Medulla oblongata (tissue), 1 donor: ENCODE measurements around the gene EIF4ENIF1.
"Not testable (repeated sequence)": the region's sequence is repeated elsewhere in the genome, so short reads cannot be mapped to it uniquely, and the experiment has no call there.

Source experiments
- DNase-seq: peaks from one replicate; pipeline ENCODE4 v3.0.0-alpha.2; 2015; ENCODE audit errors: extremely low spot score

Gene EIF4ENIF1

DNA sequence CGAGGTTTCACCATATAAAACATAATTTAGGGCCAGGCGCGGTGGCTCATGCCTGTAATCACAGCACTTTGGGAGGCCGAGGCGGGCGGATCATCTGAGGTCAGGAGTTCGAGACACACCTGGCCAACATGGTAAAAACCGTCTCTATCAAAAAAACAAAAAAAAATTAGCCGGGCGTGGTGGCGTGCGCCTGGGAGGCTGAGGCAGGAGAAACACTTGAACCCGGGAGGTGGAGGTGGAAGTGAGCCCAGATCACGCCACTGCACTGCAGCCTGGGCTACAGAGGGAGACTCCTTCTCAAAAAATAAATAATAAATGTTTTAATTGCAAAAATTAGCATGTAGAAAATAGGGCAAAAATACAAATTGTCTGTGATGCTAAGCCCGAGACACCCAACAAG, 5.7 kb upstream of the EIF4ENIF1 start:
- DNase-seq: no peak

DNA sequence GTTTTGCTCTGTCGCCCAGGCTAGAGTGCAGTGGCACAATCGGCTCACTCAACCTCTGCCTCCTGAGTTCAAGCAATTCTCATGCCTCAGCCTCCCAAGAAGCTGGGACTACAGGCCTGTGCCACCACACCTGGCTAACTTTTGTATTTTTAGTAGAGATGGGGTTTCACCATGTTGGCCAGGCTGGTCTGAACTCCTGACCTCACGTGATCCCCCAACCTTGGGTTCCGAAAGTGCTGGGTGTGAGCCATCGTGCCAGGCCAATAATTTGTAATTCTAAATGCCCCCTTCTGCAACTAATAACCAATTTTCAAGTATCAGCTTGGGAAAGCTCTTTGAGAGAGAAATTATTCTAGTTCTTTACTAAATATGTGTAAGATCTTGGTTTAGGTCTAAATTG, 3.7 kb upstream of the EIF4ENIF1 start:
- DNase-seq: not testable (repeated sequence)

DNA sequence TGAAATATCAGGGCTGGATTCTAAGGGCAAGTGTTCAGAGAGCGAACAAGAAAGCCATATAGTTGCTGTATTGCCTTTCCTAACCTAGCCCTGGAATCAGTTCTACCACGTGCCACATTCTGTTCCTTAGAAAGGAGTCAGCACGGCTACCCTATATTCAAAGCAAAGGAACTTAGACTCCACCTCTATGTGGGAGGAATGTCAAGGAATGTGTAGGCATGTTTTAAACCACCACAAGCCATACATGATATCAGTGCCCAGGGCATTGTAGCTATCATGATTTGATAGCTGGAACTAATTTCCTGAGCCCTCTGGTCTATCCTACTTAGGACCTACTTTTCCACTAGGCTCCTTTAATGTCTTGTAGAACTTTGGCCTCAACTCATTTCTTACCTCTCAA, 2.5 kb upstream of the EIF4ENIF1 start:
- no peak for DNase-seq

DNA sequence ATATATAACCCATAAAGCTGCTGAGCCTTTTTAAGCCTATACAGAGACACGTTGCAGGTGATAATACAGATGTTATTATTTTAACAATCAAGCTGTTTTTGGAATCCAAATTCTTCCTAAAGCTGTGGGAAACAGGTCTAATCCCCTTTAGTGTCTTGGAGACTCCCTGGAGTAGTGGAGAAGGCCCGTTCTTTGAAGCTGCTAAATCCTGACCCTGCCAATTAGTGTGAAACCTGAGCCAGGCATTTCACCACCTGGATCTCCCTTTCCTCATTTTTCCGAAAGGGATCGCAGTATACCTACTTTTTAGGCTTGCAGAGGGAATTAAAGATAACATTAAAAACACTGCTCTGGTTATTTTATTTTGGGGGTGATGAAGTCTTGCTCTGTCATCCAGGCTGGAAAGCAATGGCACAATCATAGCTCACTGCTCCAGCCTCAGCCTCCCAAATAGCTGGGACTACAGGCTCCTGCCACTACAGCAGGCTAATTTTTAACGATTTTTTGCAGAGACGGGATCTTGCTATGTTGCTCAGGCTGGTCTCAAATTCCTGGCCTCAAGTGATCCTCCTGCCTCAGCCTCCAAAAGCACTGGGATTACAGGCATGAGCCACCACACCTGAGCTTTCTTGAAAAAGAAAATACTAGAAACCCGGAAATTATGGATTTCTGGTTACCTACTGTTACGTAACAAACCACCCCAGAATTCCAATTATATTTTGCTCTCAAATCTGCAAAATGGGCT, 1.7 kb upstream of the EIF4ENIF1 start:
- DNase-seq: no peak

DNA sequence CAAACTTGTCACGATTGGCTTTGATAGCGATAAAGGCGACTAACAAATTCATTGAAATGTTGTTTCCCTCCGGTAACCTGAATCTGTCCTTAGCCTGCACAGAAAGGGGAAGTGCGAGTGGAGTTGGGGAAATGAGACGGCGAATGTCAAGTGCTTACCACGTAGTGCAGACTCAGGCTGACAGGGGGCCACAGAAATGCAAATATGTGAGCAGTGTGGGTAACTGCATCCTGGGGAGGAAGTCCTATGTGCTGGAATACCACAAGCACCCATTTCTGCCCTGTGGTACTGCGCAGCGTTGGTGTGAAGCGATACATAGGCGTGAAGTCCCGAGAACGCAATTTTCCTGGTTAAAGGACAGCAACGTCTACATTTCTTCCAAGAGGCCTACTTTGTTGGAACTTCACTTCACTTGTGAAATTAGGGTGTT, 869 bp upstream of the EIF4ENIF1 start:
- peak; percentile 83 for DNase-seq

GRCh38 chr22:31488988-31489617, 539 bp downstream of the EIF4ENIF1 start:
- peak; percentile 13 for DNase-seq

DNA sequence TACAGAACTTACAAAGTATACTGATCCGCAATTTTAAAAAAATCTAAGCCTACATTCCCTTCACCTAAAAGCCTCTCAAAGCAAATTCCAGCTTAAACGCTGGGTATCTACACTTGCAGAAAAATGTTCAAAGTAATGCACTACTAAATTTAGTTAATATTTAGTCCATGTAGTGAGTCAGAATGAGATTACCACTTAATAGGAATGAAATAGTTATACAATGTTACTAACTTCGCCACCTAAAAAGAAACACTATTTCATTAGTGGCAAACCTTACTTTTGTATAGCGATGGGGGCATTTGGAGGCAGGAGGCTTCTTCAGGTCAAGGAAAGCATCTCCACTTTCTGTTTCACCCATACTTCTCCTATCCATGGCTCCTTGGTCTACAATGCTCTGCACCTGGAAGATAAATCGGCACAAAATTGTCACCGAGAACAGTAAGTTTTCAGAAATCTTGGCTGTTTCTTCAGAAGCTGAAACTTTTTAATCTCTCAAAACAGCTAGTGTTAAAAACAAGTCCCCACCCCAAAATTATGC, 1.2 kb downstream of the EIF4ENIF1 start:
- no peak for DNase-seq

DNA sequence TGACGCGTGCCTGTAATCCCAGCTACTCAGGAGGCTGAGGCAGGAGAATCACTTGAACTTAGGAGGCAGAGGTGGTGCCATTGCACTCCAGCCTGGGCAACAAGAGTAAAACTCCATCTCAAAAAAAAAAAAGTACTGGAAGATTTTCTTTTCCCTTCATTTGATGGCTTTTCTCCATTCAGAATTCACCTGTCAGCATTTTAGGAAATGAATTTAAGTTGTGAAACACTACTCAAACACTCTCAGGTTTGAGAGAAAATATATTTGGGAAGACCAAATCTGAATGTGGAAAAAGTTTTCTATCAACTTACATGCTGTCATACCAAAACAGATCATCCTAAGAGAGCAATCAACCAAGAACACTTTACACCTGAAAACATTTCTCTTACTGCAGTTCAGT, 2.7 kb downstream of the EIF4ENIF1 start:
- no peak for DNase-seq

- not testable (repeated sequence) for DNase-seq
These were observed 3.3 kb downstream of the EIF4ENIF1 start for GRCh38 chr22:31486369-31486768.

- DNase-seq: not testable (repeated sequence)
These were observed 7.2 kb downstream of the EIF4ENIF1 start for GRCh38 chr22:31482470-31482869.

DNA sequence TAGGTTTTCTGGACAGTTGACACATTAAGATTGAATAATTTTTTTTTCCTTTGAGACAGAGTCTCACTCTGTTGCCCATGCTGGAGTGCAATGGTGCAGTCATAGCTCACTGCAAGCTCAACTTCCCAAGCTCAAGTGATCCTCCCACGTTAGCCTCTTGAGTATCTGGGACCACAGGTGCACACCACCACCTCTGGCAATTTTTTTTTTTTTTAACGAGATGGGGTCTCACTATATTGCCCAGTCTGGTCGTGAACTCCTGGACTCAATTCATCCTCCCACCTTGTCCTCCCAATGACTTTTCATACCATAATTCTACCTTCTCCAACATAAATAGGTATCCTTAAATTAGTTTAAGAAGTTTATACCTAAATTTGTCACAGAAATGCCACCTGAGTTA, 8.5 kb downstream of the EIF4ENIF1 start:
- DNase-seq: no peak

DNA sequence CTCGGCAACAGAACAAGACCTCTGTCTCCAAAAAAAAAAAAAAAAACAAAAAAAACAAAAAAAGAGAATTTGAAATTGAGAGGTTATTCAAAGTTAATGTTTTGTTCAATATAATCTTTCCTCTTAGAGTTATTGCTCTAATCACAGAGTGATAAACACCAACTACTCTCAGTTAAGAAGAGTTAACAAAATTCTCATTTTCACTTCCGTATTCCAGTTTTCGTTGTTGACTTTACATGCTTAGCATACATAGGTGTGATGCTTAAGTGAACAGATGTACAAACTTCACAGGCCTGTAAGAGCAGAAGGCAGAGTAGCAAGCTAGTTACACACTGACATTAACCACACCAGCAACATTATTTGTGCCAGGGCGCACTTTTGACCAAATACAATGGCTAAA, 12.3 kb downstream of the EIF4ENIF1 start:
- DNase-seq: no peak

DNA sequence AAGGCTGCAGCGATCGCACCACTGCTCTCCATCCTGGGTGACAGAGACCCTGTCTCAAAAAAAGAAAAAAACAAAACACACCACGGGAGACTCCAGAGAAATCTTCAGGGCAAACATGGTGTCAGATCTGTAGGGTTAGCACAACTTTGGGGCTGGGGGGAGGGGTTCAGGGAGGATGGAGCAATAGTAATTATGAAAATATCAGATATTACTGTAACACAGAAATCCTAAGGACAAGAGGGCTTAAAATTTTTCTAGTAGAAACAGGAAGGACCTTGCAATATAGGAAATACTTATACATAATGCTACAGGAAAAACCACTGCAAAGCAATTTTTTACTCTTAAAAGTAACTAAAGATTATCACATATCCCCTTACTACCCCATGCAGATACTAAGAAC, 13.8 kb downstream of the EIF4ENIF1 start:
- no peak for DNase-seq

GRCh38 chr22:31474743-31475142, 14.9 kb downstream of the EIF4ENIF1 start:
- DNase-seq: no peak

- no peak for DNase-seq
These were observed 24.3 kb downstream of the EIF4ENIF1 start for GRCh38 chr22:31465307-31465706.

- DNase-seq: no peak
These were observed 27.9 kb downstream of the EIF4ENIF1 start for GRCh38 chr22:31461699-31462098.

- peak; percentile 16 for DNase-seq
These were observed 37.7 kb downstream of the EIF4ENIF1 start for GRCh38 chr22:31451709-31452571.

- no peak for DNase-seq
These were observed 40.1 kb downstream of the EIF4ENIF1 start for GRCh38 chr22:31449506-31449905.

DNA sequence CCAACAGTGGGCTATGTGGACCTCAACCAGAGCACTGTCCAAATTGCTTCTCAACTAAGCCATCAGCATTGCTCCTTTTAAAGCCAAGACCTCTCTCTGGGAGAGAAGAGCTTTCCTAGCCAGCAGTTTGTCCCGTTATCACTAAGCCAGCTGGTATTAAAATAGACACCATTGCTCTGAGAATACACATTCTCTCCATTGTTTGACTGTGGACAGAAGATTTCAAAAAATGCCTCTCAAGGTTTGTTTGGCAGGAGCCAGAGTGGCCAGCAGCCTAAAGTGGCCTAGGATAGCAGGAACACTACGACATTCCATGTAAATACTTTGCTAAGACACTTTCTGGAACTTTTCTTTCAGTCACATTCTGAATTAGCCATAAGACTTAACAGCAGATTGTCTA, 41.3 kb downstream of the EIF4ENIF1 start:
- no peak for DNase-seq

- DNase-seq: no peak
These were observed 42.3 kb downstream of the EIF4ENIF1 start for GRCh38 chr22:31447337-31447736.

- no peak for DNase-seq
These were observed 42.9 kb downstream of the EIF4ENIF1 start for GRCh38 chr22:31446767-31447166.

DNA sequence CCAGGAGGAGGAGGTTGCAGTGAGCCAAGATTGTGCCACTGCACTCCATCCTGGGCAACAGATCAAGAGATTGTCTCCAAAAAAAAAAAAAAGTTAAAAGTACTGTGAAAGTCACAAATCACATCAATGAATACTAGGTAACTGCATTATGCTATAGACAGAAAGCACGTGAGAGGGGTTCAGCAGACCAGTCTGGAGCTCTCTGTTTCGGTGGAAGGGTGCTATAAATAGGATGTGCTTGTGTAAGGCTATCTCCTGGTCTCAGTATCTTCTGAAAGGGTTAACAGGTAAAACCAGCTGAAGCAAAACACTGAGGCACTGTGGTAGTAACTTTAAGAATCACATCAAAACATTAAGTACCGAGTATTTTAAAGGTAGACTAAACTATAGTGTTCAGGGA, 43.4 kb downstream of the EIF4ENIF1 start:
- DNase-seq: no peak
